ENCODE measurements around the gene ALKBH8. TPM values are rescaled to one million over a fixed set of nuclear protein-coding genes. Genes with fewer than 3 reads are reported as not detected.

The ALKBH8 gene
- total RNA-seq, 1 donor from 2014 or later, result 11.8 TPM

- Histone ChIP-seq H3K79me2 (ENCODE audit: low read depth) (no peaks in the 10 kb centered on the region), H3F3A (ENCODE audit: low read depth) (no peaks in the 10 kb centered on the region), H3K4me2 (no peak overlapping the region), H3K4me3 (no peak overlapping the region), H3K9me3 (ENCODE audit: low read depth) (no peaks in the 10 kb centered on the region), H3K9ac (no peak overlapping the region), H3K27ac (no peak overlapping the region), H3K36me3 (no peaks in the 10 kb centered on the region), H4K20me1 (ENCODE audit: low read depth) (no peaks in the 10 kb centered on the region), H3K27me3 (no peaks in the 10 kb centered on the region), H3K4me1 (no peaks in the 10 kb centered on the region), H2AFZ (replicated peaks) (no peak overlapping the region)
- Mint-ChIP-seq H3K4me3 (no peak overlapping the region), H3K4me1 (no peaks in the 10 kb centered on the region), H3K36me3 (no peaks in the 10 kb centered on the region), H3K9me3 (no peaks in the 10 kb centered on the region), H3K27ac (no peak overlapping the region), H3K27me3 (ENCODE audit: insufficient read depth, low read depth) (no peaks in the 10 kb centered on the region)
- no peak for DNase-seq (ENCODE audit: low spot score)
- TF ChIP-seq EZH2phosphoT487 (IDR thresholded peaks at IDR 0.05) (no peak), EZH2 (IDR thresholded peaks at IDR 0.05) (no peak), CTCF (IDR thresholded peaks at IDR 0.05) (no peak)
Measured at GRCh38 chr11:107573438-107573837, 7.9 kb upstream of the ALKBH8 start.

GRCh38 chr11:107570015-107570414 is 4.5 kb upstream of the ALKBH8 start:
- Mint-ChIP-seq H3K27me3 (ENCODE audit: insufficient read depth, low read depth) (no peaks in the 10 kb centered on the region), H3K4me3 (no peak overlapping the region), H3K36me3 (no peaks in the 10 kb centered on the region), H3K27ac (no peak overlapping the region), H3K9me3 (no peaks in the 10 kb centered on the region), H3K4me1 (peaks cover 7% of the 10 kb centered on the region)
- Histone ChIP-seq H3K4me1 (no peaks in the 10 kb centered on the region), H3K36me3 (no peaks in the 10 kb centered on the region), H3F3A (ENCODE audit: low read depth) (no peaks in the 10 kb centered on the region), H3K9ac (no peak overlapping the region), H3K27me3 (no peaks in the 10 kb centered on the region), H4K20me1 (ENCODE audit: low read depth) (no peaks in the 10 kb centered on the region), H3K4me3 (no peak overlapping the region), H3K4me2 (no peak overlapping the region), H3K27ac (no peak overlapping the region), H3K79me2 (ENCODE audit: low read depth) (no peaks in the 10 kb centered on the region), H3K9me3 (ENCODE audit: low read depth) (no peaks in the 10 kb centered on the region), H2AFZ (replicated peaks) (peak overlapping the region; percentile 54)
- no peak for DNase-seq (ENCODE audit: low spot score)
- TF ChIP-seq CTCF (IDR thresholded peaks at IDR 0.05) (no peak), EZH2 (IDR thresholded peaks at IDR 0.05) (no peak), EZH2phosphoT487 (IDR thresholded peaks at IDR 0.05) (no peak)

- H3K36me3 ChIP-seq, result no peaks in the 10 kb centered on the region
- TF ChIP-seq EZH2 (IDR thresholded peaks at IDR 0.05) (no peak), CTCF (IDR thresholded peaks at IDR 0.05) (no peak), EZH2phosphoT487 (IDR thresholded peaks at IDR 0.05) (no peak)
- peaks cover 19% of the 10 kb centered on the region for H3K4me1 Mint-ChIP-seq
- no peaks in the 10 kb centered on the region for H3K4me1 ChIP-seq
- H3K9me3 ChIP-seq (ENCODE audit: low read depth), result no peaks in the 10 kb centered on the region
- H3K27ac Mint-ChIP-seq, result no peak overlapping the region
- H3K9me3 Mint-ChIP-seq, result no peaks in the 10 kb centered on the region
- H3K79me2 ChIP-seq (ENCODE audit: low read depth), result peaks cover 19% of the 10 kb centered on the region
- no peak overlapping the region for H3K4me2 ChIP-seq
- H3K36me3 Mint-ChIP-seq, result no peaks in the 10 kb centered on the region
- H3K27me3 Mint-ChIP-seq (ENCODE audit: insufficient read depth, low read depth), result no peaks in the 10 kb centered on the region
- H4K20me1 ChIP-seq (ENCODE audit: low read depth), result no peaks in the 10 kb centered on the region
- no peak overlapping the region for H3K4me3 Mint-ChIP-seq
- DNase-seq (ENCODE audit: low spot score), result no peak
- H3K4me3 ChIP-seq, result no peak overlapping the region
- H3F3A ChIP-seq (ENCODE audit: low read depth), result no peaks in the 10 kb centered on the region
- H3K9ac ChIP-seq, result no peak overlapping the region
- H3K27me3 ChIP-seq, result no peaks in the 10 kb centered on the region
- no peak overlapping the region for H2AFZ ChIP-seq (replicated peaks)
- H3K27ac ChIP-seq, result no peak overlapping the region
Measured at GRCh38 chr11:107567739-107568335, 2.3 kb upstream of the ALKBH8 start.
